H1 (cell line): ENCODE data around the gene GMPR. TPM values are rescaled to one million over a fixed set of nuclear protein-coding genes. Genes with fewer than 3 reads are reported as not detected.

Experiments
- CTCF ChIA-PET: fragments of 300-600 bp; sonication (Branson Sonifier 250); formaldehyde crosslinking; loops from one replicate; lab custom pipeline; 2021; ENCODE audit not compliant: partially characterized antibody; lab: Charles Lee
- POLR2A ChIA-PET: fragments of 300-600 bp; sonication (Branson Sonifier 250); formaldehyde crosslinking; loops from one replicate; lab custom pipeline; 2021; ENCODE audit warnings: inconsistent platforms; ENCODE audit not compliant: partially characterized antibody; lab: Charles Lee
- DNase-seq, 2 experiments: peaks; one replicate each; pipeline versions ENCODE4 v3.0.0 to v3.0.0-alpha.2; 2010 to 2022; ENCODE audit warnings: low spot score in 2 of 2, low read depth in 1 of 2, mixed read lengths in 1 of 2
- FAIRE-seq: peaks from 2 replicates; lab custom pipeline; 2011; peaks lifted over from hg19 to GRCh38; lab: Jason Lieb, UNC
- H2AFZ ChIP-seq: 2 replicates; pipeline ENCODE4 v1.8.1; 2012; ENCODE audit warnings: low read length, inconsistent platforms
- H2AK5ac ChIP-seq: 2 replicates; pipeline ENCODE4 v1.6.1; 2013; ENCODE audit warnings: low read depth, low read length
- H2BK120ac ChIP-seq: replicated peaks from 2 replicates; pipeline ENCODE3; 2013; ENCODE audit warnings: low read depth, low read length, inconsistent platforms
- H2BK12ac ChIP-seq: 2 replicates; pipeline ENCODE4 v1.6.1; 2013; ENCODE audit warnings: low read depth, low read length
- H2BK15ac ChIP-seq: 2 replicates; pipeline ENCODE4 v1.6.1; 2013; ENCODE audit warnings: low read length
- H2BK20ac ChIP-seq: 2 replicates; pipeline ENCODE4 v1.6.1; 2013; ENCODE audit warnings: low read length
- H2BK5ac ChIP-seq: 2 replicates; pipeline ENCODE4 v1.6.1; 2013; ENCODE audit warnings: low read depth, low read length
- H3K14ac ChIP-seq: 2 replicates; pipeline ENCODE4 v1.6.1; 2013; ENCODE audit warnings: inconsistent platforms; ENCODE audit not compliant: insufficient read length
- H3K18ac ChIP-seq: 2 replicates; pipeline ENCODE4 v1.6.1; 2013; ENCODE audit warnings: low read length; ENCODE audit errors: extremely low read depth
- H3K23ac ChIP-seq: 2 replicates; pipeline ENCODE4 v1.6.1; 2013; ENCODE audit warnings: inconsistent platforms; ENCODE audit not compliant: insufficient read length
- H3K23me2 ChIP-seq: 2 replicates; pipeline ENCODE4 v1.6.1; 2013; ENCODE audit warnings: low read depth, low read length
- H3K27ac ChIP-seq: 2 replicates; pipeline ENCODE4 v1.6.1; 2011; ENCODE audit warnings: low read depth, low read length, inconsistent platforms
- H3K27me3 ChIP-seq, 4 experiments: replicated peaks in 1 of 4; 1 replicate in 1 of 4; 2 replicates in 3 of 4; pipeline versions ENCODE4 v1.6.1 to v1.8.1; 2011 to 2013; ENCODE audit warnings: low read length in 3 of 4, mild to moderate bottlenecking in 3 of 4, inconsistent platforms in 2 of 4, mixed read lengths in 2 of 4, moderate library complexity in 1 of 4; ENCODE audit not compliant: control insufficient read depth in 3 of 4, insufficient read depth in 3 of 4; ENCODE audit errors: extremely low read depth in 1 of 4
- H3K36me3 ChIP-seq, 4 experiments: 2 replicates each; pipeline versions ENCODE4 v1.6.1 to v1.8.1; 2011 to 2013; ENCODE audit warnings: mild to moderate bottlenecking in 4 of 4, low read length in 3 of 4, moderate library complexity in 2 of 4, control low read depth in 1 of 4, inconsistent platforms in 1 of 4; ENCODE audit not compliant: insufficient read depth in 4 of 4, control insufficient read depth in 2 of 4
- H3K4ac ChIP-seq: replicated peaks from 2 replicates; pipeline ENCODE3; 2013; ENCODE audit warnings: low read length, low read depth, mixed read lengths, inconsistent platforms; ENCODE audit not compliant: insufficient read length
- H3K4me1 ChIP-seq, 4 experiments: replicated peaks in 1 of 4; 1 replicate in 1 of 4; 2 replicates in 3 of 4; pipeline versions ENCODE4 v1.6.1 to v1.8.1; 2011 to 2013; ENCODE audit warnings: low read length in 3 of 4, inconsistent platforms in 2 of 4, mixed read lengths in 1 of 4; ENCODE audit not compliant: insufficient read depth in 4 of 4, control insufficient read depth in 3 of 4
- H3K4me2 ChIP-seq, 2 experiments: 2 replicates each; pipeline versions ENCODE4 v1.6.1 to v1.8.1; 2011 to 2013; ENCODE audit warnings: low read depth in 2 of 2, low read length in 2 of 2, control low read depth in 1 of 2, inconsistent platforms in 1 of 2, mild to moderate bottlenecking in 1 of 2; ENCODE audit not compliant: insufficient read depth in 1 of 2
- H3K4me3 ChIP-seq, 4 experiments: fragments of 200-600, 300-600 bp in 1 of 4; sonication (generic), shearing (Covaris generic), sonication (Bioruptor Twin) in 1 of 4; 2 replicates each; pipeline versions ENCODE4 v1.5.1 to v1.8.1; 2011 to 2016; ENCODE audit warnings: low read length in 4 of 4, low read depth in 3 of 4, control low read depth in 2 of 4, inconsistent platforms in 2 of 4, mild to moderate bottlenecking in 2 of 4, mixed read lengths in 1 of 4, moderate library complexity in 1 of 4; ENCODE audit not compliant: insufficient read depth in 2 of 4; ENCODE audit errors: extremely low read depth in 1 of 4
- H3K56ac ChIP-seq: replicated peaks from 2 replicates; pipeline ENCODE3; 2013; ENCODE audit warnings: low read depth, mild to moderate bottlenecking, mixed read lengths, low read length, inconsistent platforms; ENCODE audit not compliant: insufficient read length
- H3K79me1 ChIP-seq: 2 replicates; pipeline ENCODE4 v1.6.1; 2013; ENCODE audit warnings: low read depth, low read length, control low read depth
- H3K79me2 ChIP-seq, 2 experiments: 2 replicates each; pipeline versions ENCODE4 v1.6.1 to v1.8.1; 2012 to 2013; ENCODE audit warnings: low read length in 2 of 2, mild to moderate bottlenecking in 2 of 2, inconsistent platforms in 1 of 2; ENCODE audit not compliant: insufficient read depth in 2 of 2, control insufficient read depth in 1 of 2
- H3K9ac ChIP-seq, 4 experiments: replicated peaks in 1 of 4; 1 replicate in 1 of 4; 2 replicates in 3 of 4; pipeline versions ENCODE4 v1.6.1 to v1.8.1; 2011 to 2013; ENCODE audit warnings: low read depth in 3 of 4, low read length in 3 of 4, control low read depth in 2 of 4, mild to moderate bottlenecking in 2 of 4, moderate library complexity in 2 of 4, inconsistent platforms in 1 of 4; ENCODE audit errors: extremely low read depth in 1 of 4
- H3K9me3 ChIP-seq, 2 experiments: 2 replicates each; pipeline versions ENCODE4 v1.6.1 to v1.8.1; 2012 to 2013; ENCODE audit warnings: mild to moderate bottlenecking in 2 of 2, moderate library complexity in 2 of 2, control low read depth in 1 of 2, inconsistent platforms in 1 of 2, low read depth in 1 of 2, low read length in 1 of 2, mixed read lengths in 1 of 2; ENCODE audit not compliant: insufficient read depth in 2 of 2
- H4K20me1 ChIP-seq, 2 experiments: replicated peaks in 1 of 2; 2 replicates each; pipeline versions ENCODE3 to v1.8.1; 2011 to 2013; ENCODE audit warnings: inconsistent platforms in 2 of 2, low read length in 2 of 2, mild to moderate bottlenecking in 1 of 2; ENCODE audit not compliant: insufficient read depth in 2 of 2, control insufficient read depth in 1 of 2
- H4K5ac ChIP-seq: 2 replicates; pipeline ENCODE4 v1.6.1; 2013; ENCODE audit warnings: low read length, low read depth, mixed read lengths, inconsistent platforms; ENCODE audit not compliant: insufficient read length
- H4K8ac ChIP-seq: 2 replicates; pipeline ENCODE4 v1.8.0; 2013; ENCODE audit warnings: mild to moderate bottlenecking, moderate library complexity, low read length, inconsistent platforms; ENCODE audit not compliant: insufficient read depth; ENCODE audit errors: extremely low read depth
- H4K91ac ChIP-seq: replicated peaks from 2 replicates; pipeline ENCODE3; 2013; ENCODE audit warnings: low read length, mixed read lengths, inconsistent platforms; ENCODE audit not compliant: insufficient read length
- BACH1 ChIP-seq: IDR thresholded peaks from 2 replicates; pipeline ENCODE4 v1.6.1; 2012; ENCODE audit warnings: low read length, improper control_type of control experiment
- KDM1A ChIP-seq: fragments of 200-600, 300-600 bp; sonication (generic); IDR thresholded peaks from 2 replicates; pipeline ENCODE4 v1.7.1; 2016; ENCODE audit warnings: mild to moderate bottlenecking, low read length, borderline replicate concordance
- KDM4A ChIP-seq: IDR thresholded peaks from one replicate; pipeline ENCODE4 v1.7.1; 2012; ENCODE audit warnings: low read depth, mild to moderate bottlenecking, moderate library complexity, low read length, inconsistent platforms; ENCODE audit not compliant: severe bottlenecking
- NRF1 ChIP-seq: IDR thresholded peaks from 2 replicates; pipeline ENCODE4 v1.6.1; 2011; ENCODE audit warnings: mild to moderate bottlenecking, low read depth, low read length, improper control_type of control experiment
- POLR2A ChIP-seq, 2 experiments: IDR thresholded peaks; 1 replicate in 1 of 2; 2 replicates in 1 of 2; pipeline ENCODE4 v1.6.1; 2011; ENCODE audit warnings: low read depth in 2 of 2, low read length in 2 of 2, mild to moderate bottlenecking in 2 of 2; ENCODE audit errors: control extremely low read depth in 1 of 2
- POLR2AphosphoS5 ChIP-seq: IDR thresholded peaks from 2 replicates; pipeline ENCODE4 v1.6.1; 2011; ENCODE audit warnings: low read depth, low read length
- RFX5 ChIP-seq: IDR thresholded peaks from 2 replicates; pipeline ENCODE4 v1.6.1; 2011; ENCODE audit warnings: low read depth, low read length, improper control_type of control experiment, borderline replicate concordance
- SP1 ChIP-seq: IDR thresholded peaks from 2 replicates; pipeline ENCODE4 v1.6.1; 2011; ENCODE audit warnings: low read depth, low read length
- SRF ChIP-seq: IDR thresholded peaks from 2 replicates; pipeline ENCODE4 v1.6.1; 2011; ENCODE audit warnings: mild to moderate bottlenecking, low read depth, low read length, moderate library complexity
- SUZ12 ChIP-seq: fragments of 200-600 bp; sonication (generic); IDR thresholded peaks from 2 replicates; pipeline ENCODE4 v1.6.1; 2012; ENCODE audit warnings: mild to moderate bottlenecking, inconsistent platforms, low read length, moderate library complexity, mixed read lengths
- USF2 ChIP-seq: IDR thresholded peaks from 2 replicates; pipeline ENCODE4 v1.6.1; 2011; ENCODE audit warnings: low read length, improper control_type of control experiment
- WGBS, 2 experiments: shearing (Covaris generic) in 1 of 2; methylation state at CpG; one replicate each; pipeline versions ENCODE4 v1.1.6 to v1.1.7; 2013 to 2015; ENCODE audit warnings: low lambda C conversion rate in 2 of 2, mixed read lengths in 2 of 2, inconsistent platforms in 1 of 2, low coverage in 1 of 2, missing lambda C conversion rate in 1 of 2; ENCODE audit not compliant: insufficient replicate concordance in 2 of 2, insufficient coverage in 1 of 2, insufficient read length in 1 of 2; ENCODE audit errors: extremely low coverage in 1 of 2, missing lambda C conversion rate in 1 of 2; 5-methylcytosine and 5-hydroxymethylcytosine counted together
- polyA plus RNA-seq, 7 experiments: library from polyadenylated mRNA; depleted of rRNA in 3 of 7; stranded (reverse) in 5 of 7; unstranded in 2 of 7; fragments of >200 nt in 5 of 7; fragments of 200-250 nt in 2 of 7; gene quantifications; 1 replicate in 5 of 7; 2 replicates in 1 of 7; 4 replicates in 1 of 7; pipeline versions ENCODE4 v1.2.1 to v1.2.3, GENCODE V29; 2011 to 2013; ENCODE audit warnings: missing spikeins in 2 of 7, mixed read lengths in 2 of 7
- total RNA-seq: library from RNA; stranded (reverse); fragmentation: NEBNext Ultra II Directional; extraction: Animal tissue kit (Norgen Biotek cat#: 25700); gene quantifications from 2 replicates; pipeline ENCODE4 v1.2.1, GENCODE V29; 2021

Gene GMPR
- total and polyA plus RNA-seq, 2 of the 8 experiments (the other 6 are each of a cell fraction or from before 2014, with no cell fraction given): 0.99 to 1.2 TPM

- Histone ChIP-seq H2BK12ac (no peak overlapping the region), H3K18ac (peak overlapping the region; percentile 87; the same call in 1 of the 2 replicates), H3K23me2 (no peaks in the 10 kb centered on the region), H4K20me1 (no peaks in the 10 kb centered on the region), H2BK120ac (no peak overlapping the region), H2AFZ (no peak overlapping the region), H3K4ac (no peak overlapping the region), H2BK20ac (no peak overlapping the region), H4K5ac (no peak overlapping the region), H2BK5ac (peak overlapping the region; percentile 52; the same call in 1 of the 2 replicates), H3K79me1 (no peaks in the 10 kb centered on the region), H2AK5ac (no peak overlapping the region), H3K56ac (no peak overlapping the region), H3K36me3 (no peaks in the 10 kb centered on the region), H4K8ac (no peak overlapping the region), H3K9me3 (no peaks in the 10 kb centered on the region), H3K23ac (no peak overlapping the region), H3K79me2 (no peaks in the 10 kb centered on the region), H3K4me3 (no peak overlapping the region), H3K27me3 (no peaks in the 10 kb centered on the region), H3K14ac (no peak overlapping the region), H4K91ac (no peak overlapping the region), H3K9ac (no peak overlapping the region), H3K4me1 (no peaks in the 10 kb centered on the region), H3K4me2 (no peak overlapping the region), H2BK15ac (no peak overlapping the region), H3K27ac (no peak overlapping the region)
- ChIA-PET CTCF (interaction anchor here (0.7 to 2.9 kb wide), 5 partner anchors 11 to 82 kb away, joined by 3 to 18 read pairs (median 3); no protein-coding TSS in a partner anchor), POLR2A (no interaction called here)
- DNase-seq: no peak
- FAIRE-seq: no peak
- WGBS, 2 experiments: 79% methylated on average over 1 of the region's 2 CpGs; no CpG with 5 or more reads in 1 of the 2 experiments
- TF ChIP-seq SRF: no peak
- no peak for TF ChIP-seq SP1
- no peak for TF ChIP-seq NRF1
- TF ChIP-seq KDM4A: no peak
- no peak for TF ChIP-seq RFX5
- no peak for TF ChIP-seq KDM1A
- TF ChIP-seq POLR2AphosphoS5: no peak
- no peak for TF ChIP-seq BACH1
- no peak for TF ChIP-seq SUZ12
- TF ChIP-seq POLR2A (IDR thresholded peaks at IDR 0.05; ENCODE audit: control extremely low read depth in 1 of 2, low read depth in 2 of 2, low read length in 2 of 2): no peak
- TF ChIP-seq USF2: no peak
Observed at GRCh38 chr6:16264785-16265184, 26.4 kb downstream of the GMPR start.
